Skeletal muscle satellite cell (primary cell): ENCODE measurements around the gene TRPV2.
A peak's percentile ranks its signal among the peaks of the same experiment; 100 is the strongest.

Experiments used
- H3K27me3 ChIP-seq: 2 replicates; pipeline ENCODE4 v1.7.0; 2013; ENCODE audit warnings: low read length; ENCODE audit not compliant: control insufficient read depth, insufficient read depth
- H3K36me3 ChIP-seq: 2 replicates; pipeline ENCODE4 v1.7.0; 2013; ENCODE audit warnings: mild to moderate bottlenecking, control low read depth, low read length; ENCODE audit not compliant: insufficient read depth
- H3K4me1 ChIP-seq: 2 replicates; pipeline ENCODE4 v1.7.0; 2013; ENCODE audit warnings: low read length; ENCODE audit not compliant: control insufficient read depth, insufficient read depth
- H3K4me2 ChIP-seq: 2 replicates; pipeline ENCODE4 v1.7.0; 2013; ENCODE audit warnings: mild to moderate bottlenecking, low read length
- H3K4me3 ChIP-seq: 2 replicates; pipeline ENCODE4 v1.7.0; 2013; ENCODE audit warnings: low read length
- H3K9ac ChIP-seq: 2 replicates; pipeline ENCODE4 v1.7.0; 2013; ENCODE audit warnings: mild to moderate bottlenecking, low read depth, low read length, moderate library complexity
- H3K9me3 ChIP-seq: replicated peaks from 2 replicates; pipeline ENCODE4 v1.7.0; 2013; ENCODE audit warnings: mild to moderate bottlenecking, control low read depth, low read length

TRPV2 gene

GRCh38 chr17:16473044-16474011 lies 58.0 kb downstream of the TRPV2 start:
- H3K9me3 ChIP-seq: no peaks in the 10 kb centered on the region
- peaks cover 17% of the 10 kb centered on the region for H3K4me1 ChIP-seq
- H3K36me3 ChIP-seq: no peaks in the 10 kb centered on the region
- peaks cover 25% of the 10 kb centered on the region for H3K27me3 ChIP-seq
- no peak overlapping the region for H3K4me3 ChIP-seq
- H3K9ac ChIP-seq: no peak overlapping the region
- H3K4me2 ChIP-seq: no peak overlapping the region

GRCh38 chr17:16474012-16474725 lies 58.8 kb downstream of the TRPV2 start:
- Histone ChIP-seq H3K27me3 (peaks cover 25% of the 10 kb centered on the region), H3K4me2 (no peak overlapping the region), H3K36me3 (no peaks in the 10 kb centered on the region), H3K9me3 (no peaks in the 10 kb centered on the region), H3K9ac (no peak overlapping the region), H3K4me3 (no peak overlapping the region), H3K4me1 (peaks cover 17% of the 10 kb centered on the region)

- Histone ChIP-seq H3K4me3 (no peak overlapping the region), H3K9me3 (no peaks in the 10 kb centered on the region), H3K27me3 (peaks cover 17% of the 10 kb centered on the region), H3K36me3 (no peaks in the 10 kb centered on the region), H3K9ac (no peak overlapping the region), H3K4me2 (no peak overlapping the region), H3K4me1 (peaks cover 17% of the 10 kb centered on the region)
Measured at GRCh38 chr17:16475179-16475704, 59.9 kb downstream of the TRPV2 start.

- Histone ChIP-seq H3K9me3 (no peaks in the 10 kb centered on the region), H3K4me2 (peak overlapping the region; percentile 13), H3K9ac (peak overlapping the region; percentile 46), H3K36me3 (no peaks in the 10 kb centered on the region), H3K4me1 (peaks cover 17% of the 10 kb centered on the region), H3K4me3 (no peak overlapping the region), H3K27me3 (peaks cover 6% of the 10 kb centered on the region)
Measured at GRCh38 chr17:16477255-16477654, 61.9 kb downstream of the TRPV2 start.

- Histone ChIP-seq H3K9me3 (no peaks in the 10 kb centered on the region), H3K27me3 (peaks cover 6% of the 10 kb centered on the region), H3K4me2 (peak overlapping the region; percentile 13), H3K4me1 (peaks cover 12% of the 10 kb centered on the region), H3K9ac (peak overlapping the region; percentile 46), H3K4me3 (no peak overlapping the region), H3K36me3 (no peaks in the 10 kb centered on the region)
Measured at GRCh38 chr17:16477666-16478065, 62.3 kb downstream of the TRPV2 start.

GRCh38 chr17:16478649-16479048 lies 63.3 kb downstream of the TRPV2 start:
- Histone ChIP-seq H3K4me1 (peaks cover 10% of the 10 kb centered on the region), H3K27me3 (peaks cover 6% of the 10 kb centered on the region), H3K9ac (no peak overlapping the region), H3K4me3 (no peak overlapping the region), H3K9me3 (no peaks in the 10 kb centered on the region), H3K36me3 (no peaks in the 10 kb centered on the region), H3K4me2 (no peak overlapping the region)

- Histone ChIP-seq H3K27me3 (peaks cover 1% of the 10 kb centered on the region), H3K9ac (no peak overlapping the region), H3K4me3 (no peak overlapping the region), H3K4me2 (no peak overlapping the region), H3K4me1 (peaks cover 10% of the 10 kb centered on the region), H3K9me3 (no peaks in the 10 kb centered on the region), H3K36me3 (no peaks in the 10 kb centered on the region)
Measured at GRCh38 chr17:16479264-16479663, 63.9 kb downstream of the TRPV2 start.

- no peak overlapping the region for H3K9ac ChIP-seq
- H3K9me3 ChIP-seq: no peaks in the 10 kb centered on the region
- H3K36me3 ChIP-seq: no peaks in the 10 kb centered on the region
- H3K4me2 ChIP-seq: no peak overlapping the region
- H3K27me3 ChIP-seq: no peaks in the 10 kb centered on the region
- H3K4me3 ChIP-seq: no peak overlapping the region
- H3K4me1 ChIP-seq: peaks cover 14% of the 10 kb centered on the region
Measured at GRCh38 chr17:16480995-16481394, 65.6 kb downstream of the TRPV2 start.

- Histone ChIP-seq H3K9ac (no peak overlapping the region), H3K27me3 (no peaks in the 10 kb centered on the region), H3K4me2 (no peak overlapping the region), H3K4me3 (no peak overlapping the region), H3K4me1 (peaks cover 21% of the 10 kb centered on the region), H3K36me3 (no peaks in the 10 kb centered on the region), H3K9me3 (no peaks in the 10 kb centered on the region)
Measured at GRCh38 chr17:16482253-16482652, 66.9 kb downstream of the TRPV2 start.

GRCh38 chr17:16483021-16483645 lies 67.8 kb downstream of the TRPV2 start:
- Histone ChIP-seq H3K9ac (no peak overlapping the region), H3K9me3 (no peaks in the 10 kb centered on the region), H3K4me2 (no peak overlapping the region), H3K4me3 (no peak overlapping the region), H3K36me3 (no peaks in the 10 kb centered on the region), H3K27me3 (no peaks in the 10 kb centered on the region), H3K4me1 (peaks cover 16% of the 10 kb centered on the region)
